ENCODE results near the gene ANAPC2. TPM values are rescaled to one million over a fixed set of nuclear protein-coding genes. Genes with fewer than 3 reads are reported as not detected.
"Not testable (repeated sequence)": the region's sequence is repeated elsewhere in the genome, so short reads cannot be mapped to it uniquely, and the experiment has no call there.

The ANAPC2 gene
- total RNA-seq, 1 donor from 2014 or later, result 38.2 TPM

GRCh38 chr9:137139468-137140150 is 48.8 kb downstream of the ANAPC2 start:
- intact Hi-C loops (cut with micrococcal nuclease), result no loop called here
- ATAC-seq, result no peak
- no peak for DNase-seq

- ATAC-seq, result peak; percentile 86
- peak; percentile 68 for DNase-seq
- intact Hi-C loops (cut with micrococcal nuclease), result no loop called here
Measured at GRCh38 chr9:137138722-137139467, 49.5 kb downstream of the ANAPC2 start, which contains the start of gene GRIN1. TSS of gene GRIN1 (plus strand) at chr9:137139154. CDS start at chr9:137139487, 333 bp downstream.

GRCh38 chr9:137138058-137138721 is 50.2 kb downstream of the ANAPC2 start:
- DNase-seq (no peak), ATAC-seq (no peak)
- intact Hi-C loops (cut with micrococcal nuclease), result no loop called here

GRCh38 chr9:137136881-137137607 is 51.3 kb downstream of the ANAPC2 start:
- DNase-seq, result no peak
- no peak for ATAC-seq
- intact Hi-C loops (cut with micrococcal nuclease), result no loop called here

GRCh38 chr9:137136261-137136880 is 52.0 kb downstream of the ANAPC2 start:
- intact Hi-C loops (cut with micrococcal nuclease), result no loop called here
- DNase-seq (no peak), ATAC-seq (no peak)

- ATAC-seq; intact Hi-C loops (cut with micrococcal nuclease); DNase-seq: not testable (repeated sequence)
Measured at GRCh38 chr9:137135154-137135553, 53.2 kb downstream of the ANAPC2 start.

- no peak for DNase-seq
- intact Hi-C loops (cut with micrococcal nuclease), result no loop called here
- no peak for ATAC-seq
Measured at GRCh38 chr9:137134191-137134590, 54.2 kb downstream of the ANAPC2 start.

- DNase-seq (no peak), ATAC-seq (no peak)
- intact Hi-C loops (cut with micrococcal nuclease), result no loop called here
Measured at GRCh38 chr9:137130176-137130755, 58.1 kb downstream of the ANAPC2 start.

- DNase-seq (peak; percentile 95), ATAC-seq (peak; percentile 99)
- intact Hi-C loops (cut with micrococcal nuclease), result loop anchor here (10.0 kb wide), 1 partner anchor 105 kb away; the partner anchor contains the start of gene SLC34A3
Measured at GRCh38 chr9:137129456-137130175, 58.7 kb downstream of the ANAPC2 start.

- peak; percentile 55 for DNase-seq
- ATAC-seq, result peak; percentile 42
- intact Hi-C loops (cut with micrococcal nuclease), result loop anchor here (10.0 kb wide), 1 partner anchor 106 kb away; the partner anchor contains the start of gene SLC34A3
Measured at GRCh38 chr9:137128862-137129455, 59.4 kb downstream of the ANAPC2 start.

GRCh38 chr9:137128158-137128861 is 60.0 kb downstream of the ANAPC2 start:
- intact Hi-C loops (cut with micrococcal nuclease), result loop anchor here (10.0 kb wide), 1 partner anchor 106 kb away; the partner anchor contains the start of gene SLC34A3
- DNase-seq (no peak), ATAC-seq (no peak)

- peak; percentile 48 for DNase-seq
- intact Hi-C loops (cut with micrococcal nuclease), result loop anchor here (10.0 kb wide), 1 partner anchor 107 kb away; the partner anchor contains the start of gene SLC34A3
- no peak for ATAC-seq
Measured at GRCh38 chr9:137127301-137128157, 60.8 kb downstream of the ANAPC2 start.

GRCh38 chr9:137126786-137127185 is 61.6 kb downstream of the ANAPC2 start:
- intact Hi-C loops (cut with micrococcal nuclease), result loop anchor here (10.0 kb wide), 1 partner anchor 108 kb away; the partner anchor contains the start of gene SLC34A3
- no peak for ATAC-seq
- no peak for DNase-seq

Measured in left ventricle myocardium superior (tissue), 1 donor.